Transverse colon (tissue), 4 donors: ENCODE measurements around the gene FBLN5.

Source experiments
- POLR2A ChIP-seq: fragments of 450-650 bp; IDR thresholded peaks from one replicate; pipeline ENCODE4 v1.6.1; 2016; ENCODE audit warnings: antibody characterized with exemption, mild to moderate bottlenecking, moderate library complexity
- POLR2AphosphoS5 ChIP-seq, 3 donors: sonication (generic); formaldehyde crosslinking; IDR thresholded peaks; one replicate each; pipeline ENCODE4 v1.6.1; 2016; ENCODE audit warnings: antibody characterized with exemption in 3 of 3
- TF ChIP-seq, protein P1 (sequence below), 5 experiments: fragments of 200-600 bp in 3 of 5; fragments of 450-650 bp in 2 of 5; sonication (generic) in 3 of 5; IDR thresholded peaks; 1 replicate in 2 of 5; 2 replicates in 3 of 5; pipeline ENCODE4 v1.5.1; 2016 to 2017; ENCODE audit warnings: antibody characterized with exemption in 5 of 5, inconsistent platforms in 3 of 5, mild to moderate bottlenecking in 2 of 5, moderate library complexity in 1 of 5

DNA sequence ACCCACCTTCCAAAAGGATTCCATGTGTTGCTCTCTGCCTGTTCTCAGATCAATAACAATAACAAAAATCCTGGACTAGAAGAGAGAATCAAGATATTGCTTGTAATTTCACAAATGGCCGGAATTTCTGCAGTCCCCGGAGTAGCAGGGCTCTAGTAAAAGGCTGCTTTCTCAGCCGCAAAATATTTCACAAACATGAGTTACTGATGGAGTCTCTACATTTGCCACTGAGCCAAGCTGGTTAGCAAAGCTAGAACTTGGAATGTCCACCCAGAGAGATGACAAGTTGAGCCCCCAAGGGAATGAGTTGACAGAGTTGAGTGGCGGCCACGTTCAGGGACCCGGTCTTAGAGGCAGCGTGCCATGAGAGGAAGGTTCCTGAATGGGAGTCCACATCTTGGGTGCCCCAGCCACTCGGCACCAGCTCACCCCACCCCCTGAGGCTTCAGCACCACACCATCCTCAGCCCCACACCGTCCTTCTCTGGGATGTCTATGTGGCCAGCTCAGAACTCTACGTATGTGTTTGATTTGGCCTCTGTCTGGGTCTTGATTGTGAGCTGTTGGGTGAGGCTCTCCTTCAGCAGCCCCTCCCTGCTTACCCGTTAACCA lies 15.9 kb downstream of the FBLN5 start:
- TF ChIP-seq, protein P1, sequence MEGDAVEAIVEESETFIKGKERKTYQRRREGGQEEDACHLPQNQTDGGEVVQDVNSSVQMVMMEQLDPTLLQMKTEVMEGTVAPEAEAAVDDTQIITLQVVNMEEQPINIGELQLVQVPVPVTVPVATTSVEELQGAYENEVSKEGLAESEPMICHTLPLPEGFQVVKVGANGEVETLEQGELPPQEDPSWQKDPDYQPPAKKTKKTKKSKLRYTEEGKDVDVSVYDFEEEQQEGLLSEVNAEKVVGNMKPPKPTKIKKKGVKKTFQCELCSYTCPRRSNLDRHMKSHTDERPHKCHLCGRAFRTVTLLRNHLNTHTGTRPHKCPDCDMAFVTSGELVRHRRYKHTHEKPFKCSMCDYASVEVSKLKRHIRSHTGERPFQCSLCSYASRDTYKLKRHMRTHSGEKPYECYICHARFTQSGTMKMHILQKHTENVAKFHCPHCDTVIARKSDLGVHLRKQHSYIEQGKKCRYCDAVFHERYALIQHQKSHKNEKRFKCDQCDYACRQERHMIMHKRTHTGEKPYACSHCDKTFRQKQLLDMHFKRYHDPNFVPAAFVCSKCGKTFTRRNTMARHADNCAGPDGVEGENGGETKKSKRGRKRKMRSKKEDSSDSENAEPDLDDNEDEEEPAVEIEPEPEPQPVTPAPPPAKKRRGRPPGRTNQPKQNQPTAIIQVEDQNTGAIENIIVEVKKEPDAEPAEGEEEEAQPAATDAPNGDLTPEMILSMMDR (IDR thresholded peaks at IDR 0.05) = no peak
- TF ChIP-seq POLR2A (no peak), POLR2AphosphoS5 (IDR thresholded peaks at IDR 0.05) (no peak)
